Neutrophil (primary cell): Measurements from ENCODE around the gene CSHL1.

Source experiments
- H3K27ac ChIP-seq: fragments of 200-600 bp; sonication (generic); 2 replicates; pipeline ENCODE4 v1.5.1; 2016; ENCODE audit warnings: mild to moderate bottlenecking, moderate library complexity
- H3K27me3 ChIP-seq: fragments of 200-600 bp; sonication (generic); 2 replicates; pipeline ENCODE4 v1.6.0; 2016; ENCODE audit warnings: mild to moderate bottlenecking
- H3K36me3 ChIP-seq: fragments of 200-600 bp; sonication (generic); 2 replicates; pipeline ENCODE4 v1.5.1; 2017
- H3K4me1 ChIP-seq, 2 experiments: fragments of 200-600 bp in 1 of 2; sonication (generic) in 1 of 2; 1 replicate in 1 of 2; 2 replicates in 1 of 2; pipeline versions ENCODE4 v1.5.1 to v1.6.1; 2013 to 2016; ENCODE audit warnings: low read depth in 1 of 2, low read length in 1 of 2, mild to moderate bottlenecking in 1 of 2, moderate library complexity in 1 of 2; ENCODE audit not compliant: control insufficient read depth in 1 of 2, insufficient read depth in 1 of 2
- H3K4me3 ChIP-seq, 2 experiments: fragments of 200-600 bp in 1 of 2; sonication (generic) in 1 of 2; 1 replicate in 1 of 2; 2 replicates in 1 of 2; pipeline ENCODE4 v1.5.1; 2013 to 2016; ENCODE audit warnings: low read depth in 1 of 2, low read length in 1 of 2, mild to moderate bottlenecking in 1 of 2, moderate library complexity in 1 of 2
- H3K9me3 ChIP-seq: fragments of 200-600 bp; sonication (generic); 2 replicates; pipeline ENCODE4 v1.5.1; 2016
- CTCF ChIP-seq: fragments of 200-600 bp; sonication (generic); IDR thresholded peaks from 2 replicates; pipeline ENCODE4 v1.5.1; 2016; ENCODE audit warnings: antibody characterized with exemption

CSHL1 gene

GRCh38 chr17:63911041-63911635 is at the start of gene CSHL1:
Gene CSHL1 (minus strand): TSS chr17:63911258. CDS start chr17:63911196, 62 bp downstream.
- Histone ChIP-seq H3K27ac (no peak within 1 kb of the TSS), H3K27me3 (no peaks in the 10 kb centered on the region), H3K4me3 (no peak within 1 kb of the TSS), H3K36me3 (no peaks in the 10 kb centered on the region), H3K9me3 (no peaks in the 10 kb centered on the region), H3K4me1 (no peaks in the 10 kb centered on the region)
- no peak for TF ChIP-seq CTCF

- Histone ChIP-seq H3K27me3 (peaks cover 4% of the 10 kb centered on the region), H3K27ac (no peak overlapping the region), H3K36me3 (no peaks in the 10 kb centered on the region), H3K9me3 (no peaks in the 10 kb centered on the region), H3K4me1 (peaks cover 9% of the 10 kb centered on the region in 2 experiments), H3K4me3 (no peak overlapping the region)
- no peak for TF ChIP-seq CTCF
Measured at GRCh38 chr17:63960430-63960829, 49.4 kb upstream of the CSHL1 start.

- Histone ChIP-seq H3K27me3 (peaks cover 4% of the 10 kb centered on the region), H3K4me3 (no peak overlapping the region), H3K4me1 (peaks cover 9% of the 10 kb centered on the region in 2 experiments), H3K36me3 (no peaks in the 10 kb centered on the region), H3K9me3 (no peaks in the 10 kb centered on the region), H3K27ac (no peak overlapping the region)
- no peak for TF ChIP-seq CTCF
Measured at GRCh38 chr17:63960006-63960405, 48.9 kb upstream of the CSHL1 start.

GRCh38 chr17:63956296-63956920 is 45.4 kb upstream of the CSHL1 start:
- Histone ChIP-seq H3K27me3 (peaks cover 4% of the 10 kb centered on the region), H3K27ac (no peak overlapping the region), H3K4me1 (peaks cover 6 to 8% of the 10 kb centered on the region in 2 experiments), H3K9me3 (no peaks in the 10 kb centered on the region), H3K4me3 (no peak overlapping the region), H3K36me3 (no peaks in the 10 kb centered on the region)
- TF ChIP-seq CTCF: no peak

GRCh38 chr17:63955791-63956190 is 44.7 kb upstream of the CSHL1 start:
- H3K27ac ChIP-seq: no peak overlapping the region
- no peak for TF ChIP-seq CTCF
- H3K4me3 ChIP-seq: no peak overlapping the region
- peaks cover 0 to 2% of the 10 kb centered on the region in 2 experiments for H3K4me1 ChIP-seq
- H3K27me3 ChIP-seq: no peaks in the 10 kb centered on the region
- no peaks in the 10 kb centered on the region for H3K36me3 ChIP-seq
- H3K9me3 ChIP-seq: no peaks in the 10 kb centered on the region
